Measurements from ENCODE around the gene AUH. TPM values are rescaled to one million over a fixed set of nuclear protein-coding genes. Genes with fewer than 3 reads are reported as not detected.

The AUH gene
- total RNA-seq, 2 donors from 2014 or later, result 23.0 to 23.5 TPM

DNA sequence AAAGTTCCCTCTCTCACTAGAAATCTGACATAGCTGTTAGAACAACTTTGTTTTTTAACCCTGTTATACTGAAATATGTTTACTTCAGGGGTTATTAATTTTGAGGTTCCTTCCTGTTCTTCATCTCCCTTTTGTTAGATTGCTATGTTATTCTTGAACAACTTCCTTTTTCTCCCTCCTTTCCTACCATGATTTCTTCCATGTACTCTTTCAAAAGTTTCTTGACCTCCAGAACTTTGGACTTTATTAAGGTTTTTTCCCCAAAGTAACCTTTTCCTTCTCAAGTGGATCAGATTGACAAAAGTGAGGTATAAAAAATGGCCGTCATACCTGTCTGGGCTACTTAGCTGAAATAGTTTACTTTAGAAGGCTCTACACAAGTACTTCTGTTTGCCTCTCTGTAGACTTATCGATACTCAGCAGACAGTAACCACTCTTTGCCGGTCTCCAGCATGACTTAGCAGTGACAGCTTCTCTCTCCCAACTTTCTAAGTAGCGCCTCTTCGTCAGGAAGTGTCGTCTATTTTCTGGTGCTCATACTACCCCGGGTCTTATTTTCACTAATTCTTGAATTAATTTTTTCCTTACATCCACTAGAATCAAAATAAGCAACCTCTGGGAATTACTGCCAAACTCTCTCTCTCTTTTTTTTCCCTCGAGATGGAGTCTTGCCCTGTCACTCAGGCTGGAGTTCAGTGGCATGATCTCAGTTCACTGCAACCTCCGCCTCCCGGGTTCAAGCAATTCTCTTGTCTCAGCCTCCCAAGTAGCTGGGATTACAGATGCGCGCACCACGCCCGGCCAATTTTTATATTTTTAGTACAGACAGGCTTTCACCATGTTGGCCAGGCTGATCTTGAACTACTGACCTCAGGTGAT is 42.2 kb upstream of the AUH start:
- Histone ChIP-seq H3K4me3 (ENCODE audit: low read length) (no peak overlapping the region), H3K9me3 (ENCODE audit: control insufficient read depth, low read length) (no peaks in the 10 kb centered on the region), H3K36me3 (ENCODE audit: control insufficient read depth, insufficient read depth, low read length) (peaks cover 3% of the 10 kb centered on the region), H3K27me3 (ENCODE audit: control insufficient read depth, insufficient read depth, low read length, poor library complexity, severe bottlenecking) (no peaks in the 10 kb centered on the region), H3K4me1 (ENCODE audit: control insufficient read depth, insufficient read depth, low read length) (no peaks in the 10 kb centered on the region), H3K27ac (ENCODE audit: low read depth, low read length) (no peak overlapping the region), H3K9ac (ENCODE audit: extremely low read depth, low read length, poor library complexity, severe bottlenecking) (no peak overlapping the region)
- WGBS, 2 experiments (ENCODE audit: insufficient coverage in 1 of 2, insufficient read length in 1 of 2), result 91 to 93% methylated on average over 14 of the region's 14 CpGs
- Mint-ChIP-seq H3K27me3 (ENCODE audit: insufficient read depth) (no peaks in the 10 kb centered on the region), H3K27ac (no peak overlapping the region), H3K4me3 (no peak overlapping the region), H3K9me3 (no peaks in the 10 kb centered on the region), H3K36me3 (ENCODE audit: low read depth) (peaks cover 12% of the 10 kb centered on the region), H3K4me1 (no peaks in the 10 kb centered on the region)
- no peak for TF ChIP-seq CTCF (conservative IDR thresholded peaks at IDR 0.05)
- no peak for DNase-seq

DNA sequence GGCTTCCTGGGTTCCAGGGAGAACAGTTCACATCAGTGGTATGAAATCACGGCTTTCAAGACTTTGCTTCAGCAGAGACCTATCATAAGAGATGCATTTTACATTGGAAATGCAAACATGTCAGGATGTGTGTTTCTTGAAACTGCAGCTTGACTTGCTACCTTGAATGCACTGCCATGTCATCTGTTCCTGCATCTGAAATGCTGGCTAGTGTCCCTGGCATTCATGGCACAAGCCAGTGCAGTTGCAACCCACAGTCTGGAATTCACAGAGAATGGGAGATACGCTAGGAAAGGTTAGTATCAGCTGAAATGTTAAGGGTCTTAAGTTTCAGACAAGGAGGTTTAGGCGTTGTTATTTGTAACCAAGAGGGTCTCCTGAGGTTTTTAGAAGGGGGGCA is 37.2 kb upstream of the AUH start:
- H3K4me3 ChIP-seq (ENCODE audit: low read length), result no peak overlapping the region
- no peaks in the 10 kb centered on the region for H3K27me3 ChIP-seq (ENCODE audit: control insufficient read depth, insufficient read depth, low read length, poor library complexity, severe bottlenecking)
- H3K27ac ChIP-seq (ENCODE audit: low read depth, low read length), result no peak overlapping the region
- H3K4me1 Mint-ChIP-seq, result no peaks in the 10 kb centered on the region
- no peak overlapping the region for H3K9ac ChIP-seq (ENCODE audit: extremely low read depth, low read length, poor library complexity, severe bottlenecking)
- no peaks in the 10 kb centered on the region for H3K9me3 Mint-ChIP-seq
- no peak for DNase-seq
- no peak overlapping the region for H3K27ac Mint-ChIP-seq
- WGBS, 2 experiments (ENCODE audit: insufficient coverage in 1 of 2, insufficient read length in 1 of 2), result 90 to 94% methylated on average over 3 of the region's 3 CpGs
- no peak for TF ChIP-seq CTCF (conservative IDR thresholded peaks at IDR 0.05)
- H3K4me1 ChIP-seq (ENCODE audit: control insufficient read depth, insufficient read depth, low read length), result no peaks in the 10 kb centered on the region
- no peaks in the 10 kb centered on the region for H3K36me3 ChIP-seq (ENCODE audit: control insufficient read depth, insufficient read depth, low read length)
- no peaks in the 10 kb centered on the region for H3K36me3 Mint-ChIP-seq (ENCODE audit: low read depth)
- H3K27me3 Mint-ChIP-seq (ENCODE audit: insufficient read depth), result peaks cover 8% of the 10 kb centered on the region
- H3K9me3 ChIP-seq (ENCODE audit: control insufficient read depth, low read length), result no peaks in the 10 kb centered on the region
- no peak overlapping the region for H3K4me3 Mint-ChIP-seq

DNA sequence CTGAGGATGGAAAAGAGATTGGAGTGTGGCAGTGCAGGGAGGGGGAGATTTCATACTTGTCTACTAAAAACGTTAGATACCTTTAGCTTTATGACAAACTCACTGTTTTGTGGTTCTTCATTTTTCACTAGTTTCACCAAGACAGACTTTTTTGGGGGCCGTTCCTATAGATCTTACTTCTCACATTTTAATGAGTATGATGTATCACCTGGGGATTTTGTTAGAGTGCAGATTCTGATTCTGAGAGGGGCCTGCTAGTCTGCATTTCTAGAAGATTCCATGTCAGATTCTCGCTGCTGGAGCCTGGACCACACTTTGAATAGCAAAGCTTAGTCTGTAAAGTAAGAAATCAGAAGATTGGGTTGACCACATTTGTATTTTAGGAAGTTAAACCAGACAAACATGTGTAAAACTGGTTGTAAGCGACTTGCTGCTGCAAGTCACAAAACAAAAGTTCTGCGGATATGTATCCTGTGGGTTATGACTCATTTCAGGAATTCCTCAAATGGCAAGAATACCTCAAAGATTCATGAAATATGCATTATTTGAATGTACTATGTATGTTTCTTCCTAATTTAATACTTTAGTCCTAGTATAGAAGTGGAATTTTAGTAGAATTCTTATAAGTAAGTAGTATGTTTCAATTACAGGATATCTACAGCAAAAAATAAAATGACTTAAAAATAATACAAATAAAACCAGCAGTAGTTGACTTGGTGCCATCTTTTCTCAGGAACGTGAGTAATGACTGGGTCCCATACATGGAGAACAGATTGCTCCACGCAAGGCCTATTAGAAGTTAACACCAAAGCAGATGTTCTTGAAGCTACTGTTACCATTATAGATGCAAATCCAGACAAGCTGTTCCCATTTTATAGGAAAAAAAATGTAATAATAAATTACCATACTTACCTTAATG is 34.1 kb upstream of the AUH start:
- no peak overlapping the region for H3K4me3 ChIP-seq (ENCODE audit: low read length)
- no peaks in the 10 kb centered on the region for H3K36me3 ChIP-seq (ENCODE audit: control insufficient read depth, insufficient read depth, low read length)
- H3K27ac ChIP-seq (ENCODE audit: low read depth, low read length), result no peak overlapping the region
- peaks cover 8% of the 10 kb centered on the region for H3K27me3 Mint-ChIP-seq (ENCODE audit: insufficient read depth)
- no peaks in the 10 kb centered on the region for H3K9me3 Mint-ChIP-seq
- H3K27ac Mint-ChIP-seq, result no peak overlapping the region
- no peaks in the 10 kb centered on the region for H3K4me1 ChIP-seq (ENCODE audit: control insufficient read depth, insufficient read depth, low read length)
- WGBS, 2 experiments (ENCODE audit: insufficient coverage in 1 of 2, insufficient read length in 1 of 2), result 92 to 93% methylated on average over 5 to 7 of the region's 7 CpGs
- no peak overlapping the region for H3K9ac ChIP-seq (ENCODE audit: extremely low read depth, low read length, poor library complexity, severe bottlenecking)
- H3K4me3 Mint-ChIP-seq, result no peak overlapping the region
- H3K36me3 Mint-ChIP-seq (ENCODE audit: low read depth), result no peaks in the 10 kb centered on the region
- H3K9me3 ChIP-seq (ENCODE audit: control insufficient read depth, low read length), result no peaks in the 10 kb centered on the region
- H3K27me3 ChIP-seq (ENCODE audit: control insufficient read depth, insufficient read depth, low read length, poor library complexity, severe bottlenecking), result no peaks in the 10 kb centered on the region
- DNase-seq, result no peak
- no peak for TF ChIP-seq CTCF (conservative IDR thresholded peaks at IDR 0.05)
- H3K4me1 Mint-ChIP-seq, result no peaks in the 10 kb centered on the region

Data from endodermal cell (in vitro differentiated cells).